HepG2 (cell line): Measurements from ENCODE around the gene SLC38A2. TPM values are rescaled to one million over a fixed set of nuclear protein-coding genes. Genes with fewer than 3 reads are reported as not detected.

ENCODE experiments used
- DMAP1 ChIP-seq: IDR thresholded peaks from 2 replicates; pipeline ENCODE4 v1.6.1; 2016
- HNF4G ChIP-seq, 2 experiments: sonication (generic) in 1 of 2; formaldehyde crosslinking in 1 of 2; IDR thresholded peaks; 2 replicates each; pipeline versions ENCODE4 v1.4.0 to v1.6.1; 2011 to 2020; ENCODE audit warnings: borderline replicate concordance in 2 of 2, low read depth in 2 of 2, mild to moderate bottlenecking in 2 of 2, low read length in 1 of 2, missing genetic modification reagents in 1 of 2, moderate library complexity in 1 of 2
- KDM5A ChIP-seq: fragments of 200-600 bp; sonication (generic); IDR thresholded peaks from 2 replicates; pipeline ENCODE4 v1.7.0; 2018; ENCODE audit warnings: antibody characterized with exemption, mild to moderate bottlenecking, low read length, borderline replicate concordance
- SOX5 ChIP-seq: IDR thresholded peaks from 2 replicates; pipeline ENCODE4 v1.6.1; 2016; ENCODE audit warnings: borderline replicate concordance
- TBX3 ChIP-seq: fragments of 450-650 bp; IDR thresholded peaks from 2 replicates; pipeline ENCODE4 v1.6.1; 2017; ENCODE audit warnings: antibody characterized with exemption, mild to moderate bottlenecking, inconsistent platforms, borderline replicate concordance
- ZC3H13 ChIP-seq: sonication (generic); formaldehyde crosslinking; IDR thresholded peaks from 2 replicates; pipeline ENCODE4 v1.8.1; 2023; ENCODE audit warnings: mild to moderate bottlenecking, missing genetic modification reagents, moderate library complexity
- ZKSCAN1 ChIP-seq: fragments of 150-350 bp; IDR thresholded peaks from 2 replicates; pipeline ENCODE4 v1.6.1; 2014; ENCODE audit warnings: low read length
- ZNF235 ChIP-seq: sonication (generic); formaldehyde crosslinking; IDR thresholded peaks from 2 replicates; pipeline ENCODE4 v1.8.1; 2023; ENCODE audit warnings: mild to moderate bottlenecking, missing genetic modification reagents, borderline replicate concordance
- ZNF296 ChIP-seq: sonication (generic); formaldehyde crosslinking; conservative IDR thresholded peaks from 2 replicates; pipeline ENCODE4 v1.5.0; 2020; ENCODE audit warnings: mild to moderate bottlenecking, missing genetic modification reagents
- ZNF383 ChIP-seq: sonication (generic); formaldehyde crosslinking; IDR thresholded peaks from 2 replicates; pipeline ENCODE4 v1.4.0; 2020; ENCODE audit warnings: missing genetic modification reagents, mild to moderate bottlenecking, borderline replicate concordance
- polyA plus RNA-seq, 8 experiments: library from polyadenylated mRNA; depleted of rRNA in 3 of 8; stranded (reverse) in 7 of 8; unstranded in 1 of 8; fragments of >200 nt; fragmentation: Illumina TruSeq in 4 of 8; extraction: Trizol in 4 of 8; gene quantifications; 2 replicates each; pipeline versions ENCODE4 v1.2.1 to v1.2.3, GENCODE V29; 2011 to 2016; ENCODE audit warnings: low read depth in 4 of 8, missing spikeins in 1 of 8, mixed read lengths in 1 of 8; ENCODE audit not compliant: insufficient read depth in 1 of 8
- total RNA-seq, 5 experiments: library from RNA; depleted of rRNA; stranded (reverse); fragments of >200 nt; fragmentation: Illumina TruSeq; extraction: Trizol; gene quantifications; 2 replicates each; pipeline ENCODE4 v1.2.3, GENCODE V29; 2016; ENCODE audit warnings: low read depth in 1 of 5
- TF ChIP-seq, protein P1 (sequence below): sonication (generic); formaldehyde crosslinking; IDR thresholded peaks from 2 replicates; pipeline ENCODE4 v1.5.1; 2020; ENCODE audit warnings: missing genetic modification reagents, mild to moderate bottlenecking, borderline replicate concordance
- TF ChIP-seq, protein P2 (sequence below): sonication (generic); formaldehyde crosslinking; conservative IDR thresholded peaks from 2 replicates; pipeline ENCODE4 v1.8.1; 2023; ENCODE audit warnings: missing genetic modification reagents
- TF ChIP-seq, protein P3 (sequence below): IDR thresholded peaks from 2 replicates; pipeline ENCODE4 v1.6.1; 2018; ENCODE audit warnings: missing genetic modification reagents, mild to moderate bottlenecking, missing compliant biosample characterization
- TF ChIP-seq, protein P4 (sequence below): IDR thresholded peaks from 2 replicates; pipeline ENCODE4 v1.6.1; 2018; ENCODE audit warnings: missing genetic modification reagents
- TF ChIP-seq, protein P5 (sequence below): sonication (generic); formaldehyde crosslinking; IDR thresholded peaks from 2 replicates; pipeline ENCODE4 v1.5.0; 2020; ENCODE audit warnings: mild to moderate bottlenecking, missing genetic modification reagents
- TF ChIP-seq, protein P6 (sequence below): IDR thresholded peaks from 2 replicates; pipeline ENCODE4 v1.6.1; 2016; ENCODE audit warnings: control low read depth
- TF ChIP-seq, protein P7 (sequence below): sonication (generic); formaldehyde crosslinking; IDR thresholded peaks from 2 replicates; pipeline ENCODE4 v1.5.1; 2020; ENCODE audit warnings: mild to moderate bottlenecking, moderate library complexity, missing genetic modification reagents

The SLC38A2 gene
- total and polyA plus RNA-seq, 2 of the 13 experiments (the other 11 are each of a cell fraction or from before 2014, with no cell fraction given): 368 to 880 TPM

DNA sequence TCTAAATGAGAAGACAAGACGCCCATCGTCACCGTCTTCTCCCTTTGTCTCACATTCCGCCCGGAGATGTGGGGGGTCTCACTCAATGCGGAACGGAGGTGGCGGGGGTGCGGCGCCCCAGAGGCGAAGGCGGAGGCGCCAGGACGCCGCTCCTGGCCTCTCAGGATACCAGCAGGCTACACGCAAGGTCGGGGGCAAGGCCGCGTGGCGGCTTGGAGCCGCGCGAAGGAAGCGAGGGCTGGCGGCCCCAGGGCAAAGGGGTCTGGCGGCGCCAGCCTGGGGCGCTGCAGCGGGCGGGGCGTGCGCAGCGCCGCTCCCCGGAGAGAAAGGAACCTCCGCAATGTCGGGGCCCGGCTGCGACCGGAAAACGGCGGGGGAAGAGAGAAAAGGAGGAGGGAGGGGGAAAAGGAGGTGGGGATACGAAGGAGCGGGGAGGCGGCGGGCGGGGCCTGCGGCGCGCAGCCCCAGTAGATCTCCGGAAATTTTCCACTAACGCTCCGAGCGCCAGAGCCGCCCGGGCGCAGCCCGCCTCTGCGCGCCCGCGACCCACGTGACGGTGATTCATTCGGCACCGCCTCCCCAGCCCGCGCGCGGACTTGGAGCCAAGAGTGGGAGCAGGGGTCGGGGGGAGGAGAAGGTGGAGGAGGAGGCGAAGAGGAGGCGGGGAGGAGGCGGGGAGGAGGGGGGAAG, 10.5 kb upstream of the SLC38A2 start (continued):
- TF ChIP-seq HNF4G (IDR thresholded peaks at IDR 0.05; ENCODE audit: borderline replicate concordance, low read depth, low read length) (no peak), HNF4G (CRISPR knock-in tag; IDR thresholded peaks at IDR 0.05; ENCODE audit: borderline replicate concordance, low read depth) (peak; percentile 57; the same call in 1 of the 2 replicates), ZNF296 (CRISPR knock-in tag) (no peak), ZNF383 (CRISPR knock-in tag) (0 out of 2 replicates have a peak, but pooled peaks have one; percentile 9), TBX3 (no peak), ZC3H13 (CRISPR knock-in tag) (peak; percentile 91), ZKSCAN1 (no peak), KDM5A (no peak; the same call in 1 of the 2 replicates), SOX5 (CRISPR knock-in tag) (peak; percentile 59; the same call in 1 of the 2 replicates), ZNF235 (CRISPR knock-in tag) (peak; percentile 60; the same call in 1 of the 2 replicates), DMAP1 (CRISPR knock-in tag) (no peak)
- TF ChIP-seq, protein P1, sequence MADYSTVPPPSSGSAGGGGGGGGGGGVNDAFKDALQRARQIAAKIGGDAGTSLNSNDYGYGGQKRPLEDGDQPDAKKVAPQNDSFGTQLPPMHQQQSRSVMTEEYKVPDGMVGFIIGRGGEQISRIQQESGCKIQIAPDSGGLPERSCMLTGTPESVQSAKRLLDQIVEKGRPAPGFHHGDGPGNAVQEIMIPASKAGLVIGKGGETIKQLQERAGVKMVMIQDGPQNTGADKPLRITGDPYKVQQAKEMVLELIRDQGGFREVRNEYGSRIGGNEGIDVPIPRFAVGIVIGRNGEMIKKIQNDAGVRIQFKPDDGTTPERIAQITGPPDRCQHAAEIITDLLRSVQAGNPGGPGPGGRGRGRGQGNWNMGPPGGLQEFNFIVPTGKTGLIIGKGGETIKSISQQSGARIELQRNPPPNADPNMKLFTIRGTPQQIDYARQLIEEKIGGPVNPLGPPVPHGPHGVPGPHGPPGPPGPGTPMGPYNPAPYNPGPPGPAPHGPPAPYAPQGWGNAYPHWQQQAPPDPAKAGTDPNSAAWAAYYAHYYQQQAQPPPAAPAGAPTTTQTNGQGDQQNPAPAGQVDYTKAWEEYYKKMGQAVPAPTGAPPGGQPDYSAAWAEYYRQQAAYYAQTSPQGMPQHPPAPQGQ (CRISPR knock-in tag): no peak
- TF ChIP-seq, protein P2, sequence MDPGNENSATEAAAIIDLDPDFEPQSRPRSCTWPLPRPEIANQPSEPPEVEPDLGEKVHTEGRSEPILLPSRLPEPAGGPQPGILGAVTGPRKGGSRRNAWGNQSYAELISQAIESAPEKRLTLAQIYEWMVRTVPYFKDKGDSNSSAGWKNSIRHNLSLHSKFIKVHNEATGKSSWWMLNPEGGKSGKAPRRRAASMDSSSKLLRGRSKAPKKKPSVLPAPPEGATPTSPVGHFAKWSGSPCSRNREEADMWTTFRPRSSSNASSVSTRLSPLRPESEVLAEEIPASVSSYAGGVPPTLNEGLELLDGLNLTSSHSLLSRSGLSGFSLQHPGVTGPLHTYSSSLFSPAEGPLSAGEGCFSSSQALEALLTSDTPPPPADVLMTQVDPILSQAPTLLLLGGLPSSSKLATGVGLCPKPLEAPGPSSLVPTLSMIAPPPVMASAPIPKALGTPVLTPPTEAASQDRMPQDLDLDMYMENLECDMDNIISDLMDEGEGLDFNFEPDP (CRISPR knock-in tag): no peak
- TF ChIP-seq, protein P3, sequence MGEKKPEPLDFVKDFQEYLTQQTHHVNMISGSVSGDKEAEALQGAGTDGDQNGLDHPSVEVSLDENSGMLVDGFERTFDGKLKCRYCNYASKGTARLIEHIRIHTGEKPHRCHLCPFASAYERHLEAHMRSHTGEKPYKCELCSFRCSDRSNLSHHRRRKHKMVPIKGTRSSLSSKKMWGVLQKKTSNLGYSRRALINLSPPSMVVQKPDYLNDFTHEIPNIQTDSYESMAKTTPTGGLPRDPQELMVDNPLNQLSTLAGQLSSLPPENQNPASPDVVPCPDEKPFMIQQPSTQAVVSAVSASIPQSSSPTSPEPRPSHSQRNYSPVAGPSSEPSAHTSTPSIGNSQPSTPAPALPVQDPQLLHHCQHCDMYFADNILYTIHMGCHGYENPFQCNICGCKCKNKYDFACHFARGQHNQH (CRISPR knock-in tag): peak; percentile 57
- TF ChIP-seq, protein P4, sequence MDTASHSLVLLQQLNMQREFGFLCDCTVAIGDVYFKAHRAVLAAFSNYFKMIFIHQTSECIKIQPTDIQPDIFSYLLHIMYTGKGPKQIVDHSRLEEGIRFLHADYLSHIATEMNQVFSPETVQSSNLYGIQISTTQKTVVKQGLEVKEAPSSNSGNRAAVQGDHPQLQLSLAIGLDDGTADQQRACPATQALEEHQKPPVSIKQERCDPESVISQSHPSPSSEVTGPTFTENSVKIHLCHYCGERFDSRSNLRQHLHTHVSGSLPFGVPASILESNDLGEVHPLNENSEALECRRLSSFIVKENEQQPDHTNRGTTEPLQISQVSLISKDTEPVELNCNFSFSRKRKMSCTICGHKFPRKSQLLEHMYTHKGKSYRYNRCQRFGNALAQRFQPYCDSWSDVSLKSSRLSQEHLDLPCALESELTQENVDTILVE (CRISPR knock-in tag): peak; percentile 19; the same call in 1 of the 2 replicates
- TF ChIP-seq, protein P5, sequence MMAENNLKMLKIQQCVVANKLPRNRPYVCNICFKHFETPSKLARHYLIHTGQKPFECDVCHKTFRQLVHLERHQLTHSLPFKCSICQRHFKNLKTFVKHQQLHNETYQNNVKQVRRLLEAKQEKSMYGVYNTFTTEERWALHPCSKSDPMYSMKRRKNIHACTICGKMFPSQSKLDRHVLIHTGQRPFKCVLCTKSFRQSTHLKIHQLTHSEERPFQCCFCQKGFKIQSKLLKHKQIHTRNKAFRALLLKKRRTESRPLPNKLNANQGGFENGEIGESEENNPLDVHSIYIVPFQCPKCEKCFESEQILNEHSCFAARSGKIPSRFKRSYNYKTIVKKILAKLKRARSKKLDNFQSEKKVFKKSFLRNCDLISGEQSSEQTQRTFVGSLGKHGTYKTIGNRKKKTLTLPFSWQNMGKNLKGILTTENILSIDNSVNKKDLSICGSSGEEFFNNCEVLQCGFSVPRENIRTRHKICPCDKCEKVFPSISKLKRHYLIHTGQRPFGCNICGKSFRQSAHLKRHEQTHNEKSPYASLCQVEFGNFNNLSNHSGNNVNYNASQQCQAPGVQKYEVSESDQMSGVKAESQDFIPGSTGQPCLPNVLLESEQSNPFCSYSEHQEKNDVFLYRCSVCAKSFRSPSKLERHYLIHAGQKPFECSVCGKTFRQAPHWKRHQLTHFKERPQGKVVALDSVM (CRISPR knock-in tag): no peak
- TF ChIP-seq, protein P6, sequence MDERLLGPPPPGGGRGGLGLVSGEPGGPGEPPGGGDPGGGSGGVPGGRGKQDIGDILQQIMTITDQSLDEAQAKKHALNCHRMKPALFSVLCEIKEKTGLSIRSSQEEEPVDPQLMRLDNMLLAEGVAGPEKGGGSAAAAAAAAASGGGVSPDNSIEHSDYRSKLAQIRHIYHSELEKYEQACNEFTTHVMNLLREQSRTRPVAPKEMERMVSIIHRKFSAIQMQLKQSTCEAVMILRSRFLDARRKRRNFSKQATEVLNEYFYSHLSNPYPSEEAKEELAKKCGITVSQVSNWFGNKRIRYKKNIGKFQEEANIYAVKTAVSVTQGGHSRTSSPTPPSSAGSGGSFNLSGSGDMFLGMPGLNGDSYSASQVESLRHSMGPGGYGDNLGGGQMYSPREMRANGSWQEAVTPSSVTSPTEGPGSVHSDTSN (CRISPR knock-in tag): no peak
- TF ChIP-seq, protein P7, sequence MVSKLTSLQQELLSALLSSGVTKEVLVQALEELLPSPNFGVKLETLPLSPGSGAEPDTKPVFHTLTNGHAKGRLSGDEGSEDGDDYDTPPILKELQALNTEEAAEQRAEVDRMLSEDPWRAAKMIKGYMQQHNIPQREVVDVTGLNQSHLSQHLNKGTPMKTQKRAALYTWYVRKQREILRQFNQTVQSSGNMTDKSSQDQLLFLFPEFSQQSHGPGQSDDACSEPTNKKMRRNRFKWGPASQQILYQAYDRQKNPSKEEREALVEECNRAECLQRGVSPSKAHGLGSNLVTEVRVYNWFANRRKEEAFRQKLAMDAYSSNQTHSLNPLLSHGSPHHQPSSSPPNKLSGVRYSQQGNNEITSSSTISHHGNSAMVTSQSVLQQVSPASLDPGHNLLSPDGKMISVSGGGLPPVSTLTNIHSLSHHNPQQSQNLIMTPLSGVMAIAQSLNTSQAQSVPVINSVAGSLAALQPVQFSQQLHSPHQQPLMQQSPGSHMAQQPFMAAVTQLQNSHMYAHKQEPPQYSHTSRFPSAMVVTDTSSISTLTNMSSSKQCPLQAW: peak; percentile 48; the same call in 1 of the 2 replicates
